GM18526 (cell line): Measurements from ENCODE around the gene ANKRD40CL.

ENCODE experiments used
- POLR2A ChIP-seq: IDR thresholded peaks from 3 replicates; pipeline ENCODE4 v1.6.1; 2011; ENCODE audit not compliant: insufficient read length; ENCODE audit errors: extremely low read depth

The ANKRD40CL gene

GRCh38 chr17:50715471-50715870 lies 51.8 kb downstream of the ANKRD40CL start:
- TF ChIP-seq POLR2A, result no peak

DNA sequence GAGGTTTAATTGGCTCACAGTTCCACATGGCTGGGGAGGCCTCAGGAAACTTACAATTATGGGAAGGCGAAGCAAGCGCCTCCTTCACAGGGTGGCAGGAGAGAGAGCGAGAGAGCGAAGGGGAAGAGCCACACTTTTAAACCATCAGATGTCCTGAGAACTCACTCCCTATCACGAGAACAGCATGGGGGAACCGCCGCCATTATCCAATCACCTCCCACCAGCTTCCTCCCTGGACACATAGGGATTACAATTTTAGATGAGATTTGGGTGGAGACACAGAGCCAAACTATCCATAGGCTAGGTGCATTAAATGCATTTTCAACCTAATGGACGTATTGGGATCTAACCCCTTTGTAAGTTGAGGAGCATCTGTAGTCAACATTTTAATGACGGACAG lies 54.7 kb downstream of the ANKRD40CL start:
- TF ChIP-seq POLR2A, result no peak
